Endothelial cell of umbilical vein (primary cell): ENCODE results near the gene MUC5AC. TPM values are rescaled to one million over a fixed set of nuclear protein-coding genes. Genes with fewer than 3 reads are reported as not detected.

Source experiments
- BruUV-seq: library from RNA; stranded (reverse); fragments of 400-500 nt; replicated peaks from 2 replicates; lab custom pipeline; 2021; lab: Mats Ljungman, UMichigan
- CTCF ChIA-PET: fragments of 300-600, 350-600 bp; sonication (Branson Sonifier 250); formaldehyde crosslinking; loops from one replicate; lab custom pipeline; 2021; ENCODE audit warnings: antibody characterized with exemption, inconsistent platforms; lab: Charles Lee
- POLR2A ChIA-PET: fragments of 300-600, 350-600 bp; sonication (Branson Sonifier 250); formaldehyde crosslinking; loops from one replicate; lab custom pipeline; 2021; ENCODE audit warnings: antibody characterized with exemption, inconsistent platforms; lab: Charles Lee
- DNase-seq: peaks from one replicate; pipeline ENCODE4 v3.0.0-alpha.2; 2011; ENCODE audit warnings: low read depth, low spot score
- FAIRE-seq: peaks from 2 replicates; lab custom pipeline; 2011; peaks lifted over from hg19 to GRCh38; lab: Jason Lieb, UNC
- H2AFZ ChIP-seq: 2 replicates; pipeline ENCODE4 v1.6.0; 2012; ENCODE audit warnings: low read depth, low read length, control low read depth, inconsistent platforms
- H3K27ac ChIP-seq: 2 replicates; pipeline ENCODE4 v1.5.1; 2011; ENCODE audit warnings: low read depth, mild to moderate bottlenecking, control low read depth, low read length, moderate library complexity; ENCODE audit not compliant: insufficient read depth
- H3K27me3 ChIP-seq, 2 experiments: 2 replicates each; pipeline versions ENCODE4 v1.6.0 to v1.6.1; 2011; ENCODE audit warnings: low read length in 2 of 2, mixed read lengths in 1 of 2; ENCODE audit not compliant: control insufficient read depth in 2 of 2, insufficient read depth in 2 of 2
- H3K36me3 ChIP-seq, 2 experiments: 2 replicates in 1 of 2; 3 replicates in 1 of 2; pipeline ENCODE4 v1.5.1; 2011; ENCODE audit warnings: low read length in 2 of 2, mild to moderate bottlenecking in 1 of 2, moderate library complexity in 1 of 2; ENCODE audit not compliant: control insufficient read depth in 2 of 2, insufficient read depth in 2 of 2; ENCODE audit errors: extremely low read depth in 1 of 2
- H3K4me1 ChIP-seq: 3 replicates; pipeline ENCODE4 v1.5.1; 2011; ENCODE audit warnings: mild to moderate bottlenecking, low read length; ENCODE audit not compliant: control insufficient read depth, insufficient read depth; ENCODE audit errors: extremely low read depth
- H3K4me2 ChIP-seq: 2 replicates; pipeline ENCODE4 v1.6.1; 2011; ENCODE audit warnings: low read length, control low read depth, mixed read lengths; ENCODE audit not compliant: insufficient read depth
- H3K4me3 ChIP-seq, 3 experiments: fragments of 200-600 bp in 1 of 3; sonication (generic), shearing (Covaris generic) in 1 of 3; replicated peaks in 1 of 3; 2 replicates each; pipeline ENCODE4 v1.5.1; 2011 to 2016; ENCODE audit warnings: control low read depth in 3 of 3, low read length in 3 of 3, mild to moderate bottlenecking in 2 of 3, inconsistent platforms in 1 of 3, low read depth in 1 of 3, moderate library complexity in 1 of 3; ENCODE audit not compliant: insufficient read depth in 1 of 3
- H3K79me2 ChIP-seq: 2 replicates; pipeline ENCODE4 v1.6.0; 2012; ENCODE audit warnings: low read length, inconsistent platforms; ENCODE audit not compliant: control insufficient read depth, insufficient read depth
- H3K9ac ChIP-seq: replicated peaks from 2 replicates; pipeline ENCODE3; 2011; ENCODE audit warnings: low read length, control low read depth; ENCODE audit not compliant: insufficient read depth; ENCODE audit errors: extremely low read depth
- H3K9me1 ChIP-seq: replicated peaks from 3 replicates; pipeline ENCODE4 v1.6.0; 2011; ENCODE audit warnings: mild to moderate bottlenecking, low read length; ENCODE audit not compliant: control insufficient read depth, insufficient read depth; ENCODE audit errors: extremely low read depth
- H3K9me3 ChIP-seq: replicated peaks from 2 replicates; pipeline ENCODE4 v1.5.1; 2012; ENCODE audit warnings: low read length, inconsistent platforms; ENCODE audit not compliant: control insufficient read depth, insufficient read depth
- H4K20me1 ChIP-seq: replicated peaks from 2 replicates; pipeline ENCODE3; 2011; ENCODE audit warnings: mild to moderate bottlenecking, low read length; ENCODE audit not compliant: control insufficient read depth, insufficient read depth; ENCODE audit errors: extremely low read depth
- FOS ChIP-seq: IDR thresholded peaks from 2 replicates; pipeline ENCODE4 v1.6.1; 2011; ENCODE audit warnings: mild to moderate bottlenecking, low read length, moderate library complexity, borderline replicate concordance; ENCODE audit not compliant: insufficient read depth
- GATA2 ChIP-seq: IDR thresholded peaks from 2 replicates; pipeline ENCODE4 v1.7.0; 2011; ENCODE audit warnings: low read depth, mild to moderate bottlenecking, moderate library complexity, mixed read lengths, low read length; ENCODE audit not compliant: insufficient read length, insufficient read depth
- POLR2A ChIP-seq: IDR thresholded peaks from 2 replicates; pipeline ENCODE4 v1.6.1; 2012; ENCODE audit warnings: low read depth, mild to moderate bottlenecking, control low read depth, low read length
- dilution Hi-C: fragments of 300-500 bp; cut with MboI; formaldehyde crosslinking; loops from one replicate; pipeline ENCODE4 v1.15.0; 2019; ENCODE audit warnings: low sequenced_read_pairs; ENCODE audit not compliant: extremely low pct_ligation_motif_present
- intact Hi-C: fragments of 100-400 bp; cut with micrococcal nuclease; formaldehyde crosslinking; loops from one replicate; pipeline ENCODE4 v1.10.0; 2022
- polyA plus RNA-seq, 4 experiments: library from polyadenylated mRNA; depleted of rRNA in 3 of 4; stranded (reverse) in 3 of 4; unstranded in 1 of 4; fragments of >200 nt; gene quantifications; 2 replicates each; pipeline versions ENCODE4 v1.2.1 to v1.2.3, GENCODE V29; 2011 to 2012; ENCODE audit warnings: missing spikeins in 1 of 4
- total RNA-seq: library from RNA; stranded (reverse); gene quantifications from 2 replicates; pipeline ENCODE4 v1.2.3, GENCODE V29; 2021
- TF ChIP-seq, protein P1 (sequence below), 2 donors: IDR thresholded peaks; 1 replicate in 1 of 2; 2 replicates in 1 of 2; pipeline ENCODE4 v1.5.1; 2011; ENCODE audit warnings: low read length in 2 of 2, mild to moderate bottlenecking in 2 of 2, moderate library complexity in 2 of 2, control low read depth in 1 of 2, inconsistent platforms in 1 of 2, low read depth in 1 of 2; ENCODE audit not compliant: insufficient read depth in 1 of 2; ENCODE audit errors: extremely low read depth in 1 of 2

Gene MUC5AC
- total and polyA plus RNA-seq, 2 donors (not counting 3 experiments of a cell fraction or from before 2014, with no cell fraction given): not detected

DNA sequence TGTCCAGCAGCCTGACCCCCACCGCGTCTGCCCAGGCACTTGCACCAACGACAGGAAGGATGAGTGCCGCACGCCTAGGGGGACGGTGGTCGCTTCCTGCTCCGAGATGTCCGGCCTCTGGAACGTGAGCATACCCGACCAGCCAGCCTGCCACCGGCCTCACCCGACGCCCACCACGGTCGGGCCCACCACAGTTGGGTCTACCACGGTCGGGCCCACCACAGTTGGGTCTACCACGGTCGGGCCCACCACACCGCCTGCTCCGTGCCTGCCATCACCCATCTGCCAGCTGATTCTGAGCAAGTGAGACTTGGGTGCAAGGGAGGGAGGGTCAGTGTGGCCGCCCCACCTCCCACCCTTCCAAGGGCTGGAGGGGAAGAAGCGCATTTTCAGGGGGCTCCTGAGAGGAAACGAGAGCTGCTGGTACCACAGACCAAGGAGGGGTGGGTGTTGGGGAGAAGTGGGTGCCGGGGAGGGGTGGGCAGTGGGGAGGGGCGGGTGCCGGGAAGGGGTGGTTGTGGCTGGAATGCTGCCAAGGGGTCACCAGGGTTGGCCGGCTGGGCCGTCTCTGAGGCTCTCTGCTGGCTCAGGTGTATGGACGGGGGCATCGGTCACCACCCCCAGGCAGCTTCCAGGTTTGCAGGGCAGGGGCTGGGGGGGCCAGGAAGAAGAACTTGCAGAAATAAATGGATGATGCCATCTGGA is 37.4 kb downstream of the MUC5AC start:
- no peaks in the 10 kb centered on the region for H3K36me3 ChIP-seq
- H3K4me2 ChIP-seq: no peak overlapping the region
- FAIRE-seq: no peak
- TF ChIP-seq, protein P1, sequence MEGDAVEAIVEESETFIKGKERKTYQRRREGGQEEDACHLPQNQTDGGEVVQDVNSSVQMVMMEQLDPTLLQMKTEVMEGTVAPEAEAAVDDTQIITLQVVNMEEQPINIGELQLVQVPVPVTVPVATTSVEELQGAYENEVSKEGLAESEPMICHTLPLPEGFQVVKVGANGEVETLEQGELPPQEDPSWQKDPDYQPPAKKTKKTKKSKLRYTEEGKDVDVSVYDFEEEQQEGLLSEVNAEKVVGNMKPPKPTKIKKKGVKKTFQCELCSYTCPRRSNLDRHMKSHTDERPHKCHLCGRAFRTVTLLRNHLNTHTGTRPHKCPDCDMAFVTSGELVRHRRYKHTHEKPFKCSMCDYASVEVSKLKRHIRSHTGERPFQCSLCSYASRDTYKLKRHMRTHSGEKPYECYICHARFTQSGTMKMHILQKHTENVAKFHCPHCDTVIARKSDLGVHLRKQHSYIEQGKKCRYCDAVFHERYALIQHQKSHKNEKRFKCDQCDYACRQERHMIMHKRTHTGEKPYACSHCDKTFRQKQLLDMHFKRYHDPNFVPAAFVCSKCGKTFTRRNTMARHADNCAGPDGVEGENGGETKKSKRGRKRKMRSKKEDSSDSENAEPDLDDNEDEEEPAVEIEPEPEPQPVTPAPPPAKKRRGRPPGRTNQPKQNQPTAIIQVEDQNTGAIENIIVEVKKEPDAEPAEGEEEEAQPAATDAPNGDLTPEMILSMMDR (IDR thresholded peaks at IDR 0.05; ENCODE audit: extremely low read depth in 1 of 2, insufficient read depth in 1 of 2, low read depth in 1 of 2, low read length in 2 of 2): no peak
- no peak for TF ChIP-seq FOS
- no peak for TF ChIP-seq GATA2
- TF ChIP-seq POLR2A: no peak
- intact Hi-C loops: no loop called here
- no peak overlapping the region for H3K9ac ChIP-seq
- no peaks in the 10 kb centered on the region for H3K9me1 ChIP-seq
- H3K9me3 ChIP-seq: no peaks in the 10 kb centered on the region
- no TSS peak for BruUV-seq
- no peaks in the 10 kb centered on the region for H3K79me2 ChIP-seq
- no peaks in the 10 kb centered on the region for H3K4me1 ChIP-seq
- DNase-seq: no peak
- POLR2A ChIA-PET: no interaction called here
- CTCF ChIA-PET: no interaction called here
- H2AFZ ChIP-seq: no peak overlapping the region
- H4K20me1 ChIP-seq: no peaks in the 10 kb centered on the region
- dilution Hi-C loops: no loop called here
- no peak overlapping the region for H3K27ac ChIP-seq
- H3K27me3 ChIP-seq: no peaks in the 10 kb centered on the region
- H3K4me3 ChIP-seq: no peak overlapping the region
